Sigmoid colon (tissue), 4 donors: ENCODE measurements around the gene ACADM.

ENCODE experiments used
- CTCF ChIP-seq, 4 experiments: fragments of 450-650 bp in 3 of 4; fragments of 200-600 bp in 1 of 4; IDR thresholded peaks; one replicate each; pipeline ENCODE4 v1.5.1; 2016 to 2019; ENCODE audit warnings: antibody characterized with exemption in 4 of 4, mild to moderate bottlenecking in 3 of 4, moderate library complexity in 2 of 4
- EP300 ChIP-seq, 4 donors: sonication (generic); formaldehyde crosslinking; IDR thresholded peaks; one replicate each; pipeline ENCODE4 v1.6.1; 2017; ENCODE audit warnings: antibody characterized with exemption in 4 of 4
- POLR2A ChIP-seq, 2 donors: fragments of 450-650 bp; IDR thresholded peaks; one replicate each; pipeline ENCODE4 v1.6.1; 2016; ENCODE audit warnings: antibody characterized with exemption in 2 of 2, mild to moderate bottlenecking in 2 of 2, moderate library complexity in 2 of 2
- POLR2AphosphoS5 ChIP-seq, 4 donors: sonication (generic); formaldehyde crosslinking; IDR thresholded peaks; one replicate each; pipeline ENCODE4 v1.6.1; 2017; ENCODE audit warnings: antibody characterized with exemption in 4 of 4

DNA sequence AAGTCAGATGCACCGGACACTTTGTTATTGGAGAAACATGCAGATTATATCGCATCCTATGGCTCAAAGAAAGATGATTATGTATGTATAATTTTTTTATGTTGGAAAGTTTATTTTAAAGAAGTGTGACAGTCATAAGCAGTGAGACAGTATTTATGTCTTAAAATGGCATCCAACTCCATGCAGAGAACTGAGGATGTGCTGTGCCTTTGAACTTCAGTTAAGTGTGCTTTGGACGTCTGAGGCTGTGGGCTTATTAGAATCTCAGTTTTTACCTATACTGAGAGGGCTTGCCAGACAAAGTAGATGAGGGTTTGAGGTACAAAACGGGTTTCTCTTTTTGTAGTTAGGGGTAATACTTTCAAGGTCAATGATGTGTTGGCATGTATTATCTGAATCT, 63.0 kb downstream of the ACADM start:
- TF ChIP-seq POLR2AphosphoS5 (IDR thresholded peaks at IDR 0.05) (no peak), CTCF (IDR thresholded peaks at IDR 0.05) (no peak), POLR2A (IDR thresholded peaks at IDR 0.05) (no peak), EP300 (IDR thresholded peaks at IDR 0.05) (no peak)
